Esophagus muscularis mucosa (tissue), 3 donors: ENCODE measurements around the gene DOCK1.

Experiments used
- CTCF ChIP-seq, 3 experiments: fragments of 200-600 bp in 2 of 3; fragments of 450-650 bp in 1 of 3; sonication (generic) in 2 of 3; IDR thresholded peaks; one replicate each; pipeline ENCODE4 v1.5.1; 2017 to 2019; ENCODE audit warnings: antibody characterized with exemption in 3 of 3, mild to moderate bottlenecking in 2 of 3, moderate library complexity in 1 of 3
- POLR2A ChIP-seq: fragments of 450-650 bp; IDR thresholded peaks from one replicate; pipeline ENCODE4 v1.6.1; 2017; ENCODE audit warnings: antibody characterized with exemption, moderate library complexity, mild to moderate bottlenecking, low read depth
- POLR2AphosphoS5 ChIP-seq, 2 donors: sonication (generic); formaldehyde crosslinking; IDR thresholded peaks; one replicate each; pipeline ENCODE4 v1.6.1; 2017; ENCODE audit warnings: antibody characterized with exemption in 2 of 2

- no peak for TF ChIP-seq CTCF (IDR thresholded peaks at IDR 0.05)
- TF ChIP-seq POLR2A, result no peak
- no peak for TF ChIP-seq POLR2AphosphoS5 (IDR thresholded peaks at IDR 0.05)
These were observed 513.4 kb downstream of the DOCK1 start for GRCh38 chr10:127418536-127419168.
